SK-N-SH treated with all-trans-retinoic acid at 6 μM for 48 hours (cell line): ENCODE measurements around the gene TRAPPC6A.

ENCODE experiments used
- ATAC-seq: fragments of 200-7000 bp; cut with Tn5 transposase; 3 replicates; pipeline ENCODE4 v1.9.1; 2020; ENCODE audit warnings: mild to moderate bottlenecking, moderate library complexity
- ARNTL ChIP-seq: fragments of 450-650 bp; formaldehyde crosslinking; IDR thresholded peaks from 2 replicates; pipeline ENCODE4 v1.5.0; 2020; ENCODE audit warnings: low read depth, mild to moderate bottlenecking, moderate library complexity, borderline replicate concordance
- BACH2 ChIP-seq: fragments of 250-450 bp; sonication (Bioruptor Pico); IDR thresholded peaks from 2 replicates; pipeline ENCODE4 v1.9.0; 2021; ENCODE audit warnings: mild to moderate bottlenecking, borderline replicate concordance
- CREB5 ChIP-seq: fragments of 250-450 bp; sonication (Bioruptor Pico); IDR thresholded peaks from 2 replicates; pipeline ENCODE4 v1.5.1; 2020; ENCODE audit warnings: low read depth, mild to moderate bottlenecking, moderate library complexity
- CSDC2 ChIP-seq: fragments of 250-450 bp; sonication (Bioruptor Pico); IDR thresholded peaks from 2 replicates; pipeline ENCODE4 v1.5.0; 2020; ENCODE audit warnings: mild to moderate bottlenecking, moderate library complexity
- CSRNP3 ChIP-seq: fragments of 250-450 bp; sonication (Bioruptor Pico); IDR thresholded peaks from 2 replicates; pipeline ENCODE4 v1.5.1; 2021; ENCODE audit warnings: mild to moderate bottlenecking, moderate library complexity
- ESRRG ChIP-seq: fragments of 250-450 bp; sonication (Bioruptor Pico); IDR thresholded peaks from 2 replicates; pipeline ENCODE4 v1.6.1; 2021; ENCODE audit warnings: mild to moderate bottlenecking
- GLIS3 ChIP-seq: fragments of 250-450 bp; sonication (Bioruptor Pico); IDR thresholded peaks from 2 replicates; pipeline ENCODE4 v1.5.0; 2020; ENCODE audit warnings: mild to moderate bottlenecking, moderate library complexity
- ISL1 ChIP-seq: fragments of 250-450 bp; sonication (Bioruptor Pico); IDR thresholded peaks from 2 replicates; pipeline ENCODE4 v2.1.2; 2022; ENCODE audit warnings: mild to moderate bottlenecking, moderate library complexity
- OSR1 ChIP-seq: fragments of 250-450 bp; sonication (Bioruptor Pico); IDR thresholded peaks from 2 replicates; pipeline ENCODE4 v1.8.0; 2022; ENCODE audit warnings: moderate library complexity, mild to moderate bottlenecking, inconsistent platforms
- PATZ1 ChIP-seq: fragments of 250-450 bp; sonication (Bioruptor Pico); IDR thresholded peaks from 2 replicates; pipeline ENCODE4 v1.8.0; 2020; ENCODE audit warnings: mild to moderate bottlenecking, moderate library complexity, borderline replicate concordance
- POU6F1 ChIP-seq: fragments of 250-450 bp; sonication (Bioruptor Pico); IDR thresholded peaks from 2 replicates; pipeline ENCODE4 v1.8.0; 2021; ENCODE audit warnings: low read depth, mild to moderate bottlenecking, moderate library complexity, borderline replicate concordance
- RARB ChIP-seq: fragments of 250-450 bp; sonication (Bioruptor Pico); IDR thresholded peaks from 2 replicates; pipeline ENCODE4 v1.8.0; 2021; ENCODE audit warnings: mild to moderate bottlenecking, moderate library complexity
- SNAI2 ChIP-seq: fragments of 250-450 bp; sonication (Bioruptor Pico); IDR thresholded peaks from 2 replicates; pipeline ENCODE4 v1.5.0; 2020; ENCODE audit warnings: mild to moderate bottlenecking, moderate library complexity
- TCF4 ChIP-seq: fragments of 250-450 bp; sonication (Bioruptor Pico); IDR thresholded peaks from 2 replicates; pipeline ENCODE4 v1.8.0; 2021; ENCODE audit warnings: mild to moderate bottlenecking, moderate library complexity, borderline replicate concordance
- TOX ChIP-seq: fragments of 250-450 bp; sonication (Bioruptor Pico); IDR thresholded peaks from 2 replicates; pipeline ENCODE4 v1.8.0; 2021; ENCODE audit warnings: mild to moderate bottlenecking, moderate library complexity, borderline replicate concordance
- ZC3H10 ChIP-seq: fragments of 250-450 bp; sonication (Bioruptor Pico); IDR thresholded peaks from 2 replicates; pipeline ENCODE4 v1.5.1; 2021; ENCODE audit warnings: mild to moderate bottlenecking, moderate library complexity
- ZFP3 ChIP-seq: fragments of 250-450 bp; sonication (Bioruptor Pico); IDR thresholded peaks from 2 replicates; pipeline ENCODE4 v1.5.0; 2020; ENCODE audit warnings: mild to moderate bottlenecking, moderate library complexity
- ZFP30 ChIP-seq: fragments of 450-650 bp; formaldehyde crosslinking; IDR thresholded peaks from 2 replicates; pipeline ENCODE4 v1.5.0; 2022; ENCODE audit warnings: mild to moderate bottlenecking, moderate library complexity
- ZNF70 ChIP-seq: fragments of 450-650 bp; formaldehyde crosslinking; IDR thresholded peaks from 2 replicates; pipeline ENCODE4 v1.5.0; 2020; ENCODE audit warnings: mild to moderate bottlenecking, moderate library complexity
- ZNF8 ChIP-seq: fragments of 450-650 bp; formaldehyde crosslinking; IDR thresholded peaks from 2 replicates; pipeline ENCODE4 v1.5.0; 2020; ENCODE audit warnings: mild to moderate bottlenecking, moderate library complexity

Gene TRAPPC6A

GRCh38 chr19:45217957-45218334 lies 39.9 kb upstream of the TRAPPC6A start:
- TF ChIP-seq OSR1 (no peak), CREB5 (no peak), TOX (no peak)
- ATAC-seq, result no peak

GRCh38 chr19:45217193-45217956 lies 39.3 kb upstream of the TRAPPC6A start:
- TF ChIP-seq ZFP30 (CRISPR knock-in tag) (no peak), SNAI2 (no peak), ESRRG (CRISPR knock-in tag) (no peak), ZFP3 (CRISPR knock-in tag) (no peak), POU6F1 (CRISPR knock-in tag) (no peak), CREB5 (no peak), CSDC2 (CRISPR knock-in tag) (no peak), TCF4 (CRISPR knock-in tag) (no peak), ARNTL (CRISPR knock-in tag) (no peak), ZNF70 (no peak), GLIS3 (no peak)
- peak; percentile 68 for ATAC-seq

GRCh38 chr19:45216667-45217066 lies 38.6 kb upstream of the TRAPPC6A start:
- TF ChIP-seq ARNTL (CRISPR knock-in tag) (no peak), TCF4 (CRISPR knock-in tag) (no peak), CSDC2 (CRISPR knock-in tag) (no peak), ZC3H10 (CRISPR knock-in tag) (no peak), BACH2 (CRISPR knock-in tag) (no peak), CREB5 (no peak), RARB (CRISPR knock-in tag) (no peak), TOX (no peak), ZNF8 (CRISPR knock-in tag) (no peak), PATZ1 (CRISPR knock-in tag) (no peak), ZNF70 (no peak), ZFP3 (CRISPR knock-in tag) (no peak)
- ATAC-seq, result no peak

- peak; percentile 21 for ATAC-seq
- no peak for TF ChIP-seq RARB (CRISPR knock-in tag)
- TF ChIP-seq ZFP3 (CRISPR knock-in tag), result no peak
- no peak for TF ChIP-seq POU6F1 (CRISPR knock-in tag)
- no peak for TF ChIP-seq ESRRG (CRISPR knock-in tag)
- no peak for TF ChIP-seq CSRNP3 (CRISPR knock-in tag)
- no peak for TF ChIP-seq ARNTL (CRISPR knock-in tag)
- TF ChIP-seq TOX, result no peak
- no peak for TF ChIP-seq CSDC2 (CRISPR knock-in tag)
- no peak for TF ChIP-seq OSR1
- TF ChIP-seq BACH2 (CRISPR knock-in tag), result no peak
- TF ChIP-seq GLIS3, result no peak
- no peak for TF ChIP-seq PATZ1 (CRISPR knock-in tag)
- TF ChIP-seq TCF4 (CRISPR knock-in tag), result no peak
- no peak for TF ChIP-seq SNAI2
- TF ChIP-seq ISL1 (CRISPR knock-in tag), result no peak
These were observed 37.6 kb upstream of the TRAPPC6A start for GRCh38 chr19:45215391-45216191.
